GM19455 (cell line): Measurements from ENCODE around the gene KCNK3.

ENCODE experiments used
- ATAC-seq: cut with Tn5 transposase; IDR thresholded peaks from one replicate; pipeline ENCODE4 v1.9.1; 2021; ENCODE audit not compliant: unreplicated experiment

Gene KCNK3

GRCh38 chr2:26711457-26712161 is 19.1 kb downstream of the KCNK3 start:
- ATAC-seq = no peak

GRCh38 chr2:26712486-26713465 is 20.3 kb downstream of the KCNK3 start:
- ATAC-seq = no peak

DNA sequence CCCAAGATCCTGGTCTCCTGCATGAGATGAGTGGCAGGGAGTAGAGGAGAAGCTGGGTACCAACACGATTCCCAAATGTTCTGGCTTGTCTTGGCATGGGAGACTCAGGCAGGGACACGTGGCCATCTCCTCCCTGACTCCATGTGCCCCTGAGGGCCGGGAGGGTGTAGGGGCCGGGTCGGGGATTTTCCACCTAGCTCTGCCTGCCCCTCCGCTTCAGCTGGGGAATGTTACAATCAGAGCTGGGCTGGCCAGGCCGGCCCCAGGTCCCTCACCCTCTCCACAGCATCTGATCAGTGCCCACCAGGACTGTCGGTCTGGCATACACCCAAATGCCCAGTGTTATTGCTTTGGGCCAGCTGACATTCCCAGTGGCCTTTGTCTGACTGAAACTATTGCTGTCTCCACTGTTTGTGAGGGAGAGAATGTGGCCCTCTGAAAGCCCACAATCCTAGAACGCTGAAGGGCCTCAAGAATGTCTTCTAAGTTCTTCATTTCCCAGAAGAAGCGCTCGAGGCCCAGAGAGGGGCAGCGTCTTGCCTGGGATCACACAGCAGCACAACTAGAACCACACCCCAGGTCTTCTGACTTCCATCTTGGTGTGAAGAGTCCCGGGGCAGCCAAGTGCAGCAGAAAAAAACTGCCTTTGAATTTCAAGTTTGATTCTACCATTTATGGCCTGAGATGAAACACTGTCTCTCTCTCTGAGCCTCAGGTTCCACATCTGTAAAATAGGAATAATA is 23.2 kb downstream of the KCNK3 start:
- ATAC-seq = no peak

DNA sequence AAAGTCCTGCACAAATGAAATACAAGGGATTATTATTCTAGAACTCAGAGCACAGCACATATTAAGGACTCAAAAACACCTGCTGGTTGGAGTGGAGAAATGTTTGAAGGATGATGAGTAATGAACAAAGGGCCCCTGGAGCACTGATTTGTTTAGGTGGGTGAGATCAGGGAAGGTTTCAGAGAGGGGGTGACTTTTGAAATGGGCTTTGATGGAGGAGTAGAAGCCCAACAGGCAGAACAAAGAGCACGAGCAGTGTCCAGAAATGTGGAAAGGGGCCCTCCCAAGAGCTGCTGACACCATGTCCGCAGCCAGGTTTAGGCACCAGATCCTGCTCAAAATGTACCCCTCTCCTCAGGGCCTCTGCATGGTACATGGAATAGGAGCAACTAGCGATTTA is 23.8 kb downstream of the KCNK3 start:
- no peak for ATAC-seq

DNA sequence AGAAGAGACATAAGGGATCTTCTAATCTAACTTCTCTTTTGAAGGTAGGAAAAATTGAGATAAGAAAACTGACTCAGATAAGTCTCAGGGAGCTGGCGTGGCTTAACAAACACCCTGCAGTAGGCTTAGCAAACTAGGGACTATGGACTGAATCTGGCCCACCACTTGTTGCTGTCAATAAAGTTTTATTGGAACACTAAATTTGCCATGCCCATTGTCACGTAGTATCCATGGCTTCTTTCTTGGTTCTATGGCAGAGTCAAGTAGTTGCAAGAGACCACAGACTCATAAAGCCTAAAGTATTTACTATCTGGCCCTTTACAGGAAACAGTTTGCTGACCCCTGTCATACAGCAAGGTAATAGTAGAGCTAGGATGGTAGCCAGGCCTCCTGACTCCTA is 24.2 kb downstream of the KCNK3 start:
- no peak for ATAC-seq

GRCh38 chr2:26717362-26717761 is 24.8 kb downstream of the KCNK3 start:
- ATAC-seq = no peak

DNA sequence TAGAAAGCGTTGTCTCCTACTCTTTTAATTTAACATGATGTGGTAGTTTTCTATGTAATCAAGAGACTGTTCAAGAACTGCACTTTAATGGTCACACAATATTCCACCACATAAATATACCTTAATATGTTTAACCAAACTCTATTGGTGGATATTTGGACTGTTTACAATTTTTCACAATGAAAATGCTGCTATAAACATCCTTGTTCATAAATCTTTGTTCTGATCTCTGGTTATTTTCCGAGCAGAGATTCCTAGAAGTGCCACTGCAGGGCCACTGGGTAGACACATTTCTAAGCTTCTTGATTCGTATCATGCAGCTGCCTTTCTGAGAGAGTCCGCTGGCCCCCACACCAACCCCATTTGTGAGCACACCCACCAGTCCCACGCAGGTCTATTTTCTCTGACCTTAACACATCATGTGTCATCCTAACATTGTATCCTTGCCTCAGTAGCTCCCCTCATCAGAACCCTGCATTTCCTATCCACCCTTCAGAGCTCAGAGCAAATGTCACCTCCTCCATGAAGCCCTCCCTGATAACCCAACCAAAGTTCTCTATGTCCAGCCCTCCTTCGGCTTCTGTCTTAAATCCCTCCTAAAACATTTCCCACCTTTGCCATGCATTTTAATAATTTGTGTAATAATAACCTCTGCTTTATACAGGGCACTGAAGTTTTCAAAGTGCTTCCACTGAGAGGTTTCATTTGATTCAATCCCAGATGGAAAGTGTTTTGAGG is 26.6 kb downstream of the KCNK3 start:
- no peak for ATAC-seq

DNA sequence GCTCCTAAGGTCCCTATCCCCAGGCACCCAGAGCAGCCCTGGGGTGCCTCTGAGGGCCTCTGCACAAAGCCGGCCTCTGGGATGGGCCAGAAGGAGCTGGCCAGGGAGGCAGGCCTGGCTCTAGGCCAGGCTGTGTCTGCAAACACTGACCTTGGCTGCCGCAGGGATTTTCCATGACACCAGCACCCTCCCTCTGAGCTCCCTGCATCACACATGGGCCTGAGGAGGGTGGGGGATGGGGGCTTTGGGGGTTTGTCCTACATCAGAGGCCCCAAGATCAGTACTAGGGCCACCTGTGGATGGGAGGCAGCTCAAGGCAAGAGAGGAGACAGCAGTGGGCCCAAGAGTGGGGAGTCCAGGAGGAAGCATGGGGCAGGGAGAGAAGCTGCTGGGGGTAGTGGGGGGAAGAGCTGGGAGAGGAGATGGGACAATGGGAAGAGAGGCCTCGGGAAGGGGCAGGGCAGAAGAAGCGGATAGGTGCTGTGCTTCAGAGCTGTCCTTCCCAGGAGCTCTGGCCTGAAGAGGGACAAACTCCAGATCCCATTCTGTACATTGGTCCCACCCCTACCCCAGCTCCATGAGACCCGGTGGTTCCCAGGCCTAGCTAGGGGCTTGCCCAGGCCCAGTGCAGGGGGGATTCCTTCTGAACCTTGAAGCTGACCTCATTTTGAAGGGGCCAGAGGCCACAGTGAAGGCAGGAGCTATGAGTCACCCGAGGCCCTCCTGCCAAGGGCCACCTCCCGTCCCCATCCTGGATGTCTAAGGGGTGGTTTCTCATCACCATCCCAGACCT is 28.0 kb downstream of the KCNK3 start:
- ATAC-seq = no peak

GRCh38 chr2:26721115-26722032 is 28.9 kb downstream of the KCNK3 start:
- ATAC-seq = no peak

DNA sequence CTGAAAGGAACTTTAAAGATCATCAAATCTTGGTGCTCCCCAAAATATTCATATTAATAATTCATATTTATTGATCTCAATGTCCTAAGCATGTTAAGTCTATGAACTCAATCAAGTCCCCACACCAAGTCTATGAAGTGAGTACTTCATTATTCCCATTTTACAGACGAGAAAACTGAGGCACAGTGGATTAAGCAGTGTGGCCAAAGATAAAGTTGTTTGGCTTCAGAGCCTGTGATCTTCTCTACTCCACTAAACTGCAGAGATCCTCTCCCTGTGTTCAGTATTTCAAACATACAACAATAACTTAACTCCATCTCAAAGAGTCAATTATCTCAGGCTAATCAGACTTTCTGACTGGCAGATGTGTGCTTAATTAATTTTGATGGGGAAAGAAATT is 29.8 kb downstream of the KCNK3 start:
- ATAC-seq = no peak

DNA sequence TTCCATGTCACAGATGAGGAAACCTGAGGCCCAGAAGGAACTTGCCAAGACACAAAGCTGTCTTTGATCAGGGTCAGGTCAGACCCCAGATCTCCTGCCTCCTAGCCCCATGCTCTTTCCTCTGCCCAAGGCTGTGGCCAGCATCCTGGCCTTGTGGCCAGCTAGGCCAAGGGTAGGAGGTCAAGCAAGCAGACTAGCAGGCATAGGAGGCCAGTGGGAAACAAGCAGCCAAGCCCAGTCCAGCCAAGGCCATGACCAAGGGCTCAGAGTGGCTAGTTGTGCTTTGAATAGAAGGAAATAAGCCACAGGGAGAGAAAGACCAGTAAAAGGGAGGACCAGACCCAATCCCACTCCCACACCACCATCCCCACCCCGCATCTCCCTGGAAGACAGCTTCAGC is 30.4 kb downstream of the KCNK3 start:
- no peak for ATAC-seq

- ATAC-seq = no peak
These were observed 31.0 kb downstream of the KCNK3 start for GRCh38 chr2:26723475-26723874.

DNA sequence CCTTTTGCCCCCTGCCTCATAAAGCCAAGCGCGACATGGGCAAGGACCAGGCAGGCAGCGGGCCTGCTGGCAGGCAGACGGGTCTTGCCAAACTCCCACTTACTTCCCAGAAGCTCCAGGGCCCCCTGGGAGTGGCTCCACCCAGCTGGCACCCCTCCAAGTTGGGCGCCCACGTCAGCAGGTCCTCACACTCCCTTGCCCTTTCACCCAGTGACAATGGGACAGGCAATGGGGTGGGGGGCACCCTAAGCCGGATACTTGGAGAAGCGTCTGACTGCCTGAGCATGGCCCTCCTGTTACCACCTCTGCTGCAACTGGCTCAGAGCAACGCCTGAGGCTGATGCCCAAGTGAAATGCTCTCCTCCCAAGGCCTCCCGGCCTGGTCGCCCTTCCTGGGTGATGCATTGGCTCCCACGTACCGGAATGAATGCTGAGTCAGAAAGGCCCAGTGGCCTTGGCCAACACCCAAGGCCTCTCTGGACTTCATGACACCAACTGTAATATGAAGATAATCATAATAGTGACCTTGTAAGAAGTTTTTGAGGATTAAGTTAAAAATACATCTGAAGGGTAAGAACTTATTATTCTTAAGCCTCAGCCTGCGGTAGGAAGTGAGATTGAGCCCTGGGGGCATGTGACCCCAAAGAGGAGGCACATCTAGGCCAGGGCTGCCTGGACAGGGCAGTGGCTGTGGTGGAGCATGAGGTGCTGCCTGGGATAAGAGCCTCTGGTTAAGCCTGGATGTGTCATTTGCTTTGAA is 31.6 kb downstream of the KCNK3 start:
- ATAC-seq = no peak

GRCh38 chr2:26724784-26725520 is 32.4 kb downstream of the KCNK3 start:
- ATAC-seq = no peak

DNA sequence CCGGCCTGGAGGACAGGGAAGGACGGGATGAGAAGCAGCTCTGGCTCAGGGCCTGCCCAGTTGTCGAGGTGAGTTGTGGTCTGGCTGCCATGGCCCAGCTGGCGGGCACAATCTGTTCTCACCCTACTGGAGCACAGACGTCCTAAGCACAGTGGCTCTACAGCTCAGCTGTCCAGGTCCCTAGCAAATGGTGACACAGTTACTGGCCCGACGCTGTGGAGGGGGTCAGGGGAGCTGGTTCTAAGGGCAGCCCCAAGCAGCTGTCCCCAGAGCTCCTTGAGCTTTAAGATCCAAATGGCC is 32.9 kb downstream of the KCNK3 start:
- no peak for ATAC-seq

GRCh38 chr2:26726228-26726627 is 33.7 kb downstream of the KCNK3 start:
- ATAC-seq = no peak

DNA sequence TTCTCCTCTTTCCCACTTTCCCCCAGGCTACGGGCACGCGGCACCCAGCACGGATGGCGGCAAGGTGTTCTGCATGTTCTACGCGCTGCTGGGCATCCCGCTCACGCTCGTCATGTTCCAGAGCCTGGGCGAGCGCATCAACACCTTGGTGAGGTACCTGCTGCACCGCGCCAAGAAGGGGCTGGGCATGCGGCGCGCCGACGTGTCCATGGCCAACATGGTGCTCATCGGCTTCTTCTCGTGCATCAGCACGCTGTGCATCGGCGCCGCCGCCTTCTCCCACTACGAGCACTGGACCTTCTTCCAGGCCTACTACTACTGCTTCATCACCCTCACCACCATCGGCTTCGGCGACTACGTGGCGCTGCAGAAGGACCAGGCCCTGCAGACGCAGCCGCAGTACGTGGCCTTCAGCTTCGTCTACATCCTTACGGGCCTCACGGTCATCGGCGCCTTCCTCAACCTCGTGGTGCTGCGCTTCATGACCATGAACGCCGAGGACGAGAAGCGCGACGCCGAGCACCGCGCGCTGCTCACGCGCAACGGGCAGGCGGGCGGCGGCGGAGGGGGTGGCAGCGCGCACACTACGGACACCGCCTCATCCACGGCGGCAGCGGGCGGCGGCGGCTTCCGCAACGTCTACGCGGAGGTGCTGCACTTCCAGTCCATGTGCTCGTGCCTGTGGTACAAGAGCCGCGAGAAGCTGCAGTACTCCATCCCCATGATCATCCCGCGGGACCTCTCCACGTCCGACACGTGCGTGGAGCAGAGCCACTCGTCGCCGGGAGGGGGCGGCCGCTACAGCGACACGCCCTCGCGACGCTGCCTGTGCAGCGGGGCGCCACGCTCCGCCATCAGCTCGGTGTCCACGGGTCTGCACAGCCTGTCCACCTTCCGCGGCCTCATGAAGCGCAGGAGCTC is 35.4 kb downstream of the KCNK3 start:
- no peak for ATAC-seq
